Psoas muscle (tissue), 8 donors: ENCODE data around the gene PTPRN. TPM values are rescaled to one million over a fixed set of nuclear protein-coding genes. Genes with fewer than 3 reads are reported as not detected.

ENCODE experiments used
- ATAC-seq, 4 donors: fragments of 200-7000 bp; cut with Tn5 transposase; one replicate each; pipeline ENCODE4 v1.9.1; 2020; ENCODE audit warnings: moderate library complexity in 3 of 4, mild to moderate bottlenecking in 2 of 4
- DNase-seq, 2 donors: peaks; one replicate each; pipeline ENCODE4 v3.0.0-alpha.2; 2020
- H3K27ac ChIP-seq: fragments of 200-600 bp; one replicate; pipeline ENCODE4 v1.8.0; 2022
- H3K27me3 ChIP-seq, 3 donors: fragments of 200-600 bp in 1 of 3; one replicate each; pipeline versions ENCODE4 v1.6.1 to v1.8.0; 2013 to 2022; ENCODE audit warnings: low read length in 2 of 3, mild to moderate bottlenecking in 2 of 3, moderate library complexity in 1 of 3; ENCODE audit not compliant: insufficient read depth in 3 of 3
- H3K36me3 ChIP-seq, 2 donors: fragments of 200-600 bp in 1 of 2; one replicate each; pipeline versions ENCODE4 v1.6.1 to v1.8.0; 2013 to 2022; ENCODE audit warnings: low read depth in 1 of 2, mild to moderate bottlenecking in 1 of 2, moderate library complexity in 1 of 2; ENCODE audit not compliant: insufficient read depth in 1 of 2
- H3K4me1 ChIP-seq: fragments of 200-600 bp; one replicate; pipeline ENCODE4 v1.8.0; 2022
- H3K4me3 ChIP-seq: fragments of 200-600 bp; one replicate; pipeline ENCODE4 v1.8.0; 2022; ENCODE audit warnings: mild to moderate bottlenecking
- H3K9me3 ChIP-seq: fragments of 200-600 bp; one replicate; pipeline ENCODE4 v1.8.0; 2022
- CTCF ChIP-seq: fragments of 200-600 bp; IDR thresholded peaks from one replicate; pipeline ENCODE4 v1.8.0; 2022; ENCODE audit warnings: antibody characterized with exemption
- WGBS, 3 donors: extraction: QIAGEN DNeasy Blood & Tissue Kit; methylation state at CpG; one replicate each; pipeline versions ENCODE4 v1.1.6 to v1.1.7; 2013; 5-methylcytosine and 5-hydroxymethylcytosine counted together
- intact Hi-C, 2 donors: fragments of 100-400 bp; cut with DNase I; formaldehyde crosslinking; loops; one replicate each; pipeline versions ENCODE4 v1.11.0 to v1.14.2; 2022
- long read RNA-seq, 2 donors: library from polyadenylated mRNA; unstranded; transcript quantifications; one replicate each; pipeline ENCODE4 v2.0.0, GENCODE V29; 2021
- polyA plus RNA-seq, 3 donors: library from polyadenylated mRNA; stranded (reverse); fragments of 200-250 nt; gene quantifications; one replicate each; pipeline ENCODE4 v1.2.3, GENCODE V29; 2013
- total RNA-seq, 4 donors: library from RNA; stranded (reverse); fragmentation: NEBNext Ultra II Directional in 2 of 4; extraction: Animal tissue kit (Norgen Biotek cat#: 25700) in 2 of 4; gene quantifications; one replicate each; pipeline versions ENCODE4 v1.2.1 to v1.2.4, GENCODE V29; 2021 to 2023
- donor health status: healthy with polysubstance abuse.
- donor health status: DM: no; HTN: no; CAD: no; lungs with moderate emphysema.
- donor health status: Bipolar disorder and iron deficiency.
- donor health status: healthy.
- donor health status: DM: yes; HTN: yes; CAD: no.
- donor health status: DM: no; HTN: no; CAD: no.
- donor health status: DM: no; HTN: no; CAD: no.
- donor health status: DM: yes; HTN: yes; CAD: no.

PTPRN gene
- 1 to 10 TPM in 1 of 4 donors, under 1 TPM in 1, not detected in 2; 0.91 to 1.1 TPM for total RNA-seq
- polyA plus RNA-seq: under 1 TPM; 0.03 to 0.17 (median 0.04) TPM
- long read RNA-seq, donor 1: 0 reads
- long read RNA-seq, donor 2: 0 reads

GRCh38 chr2:219309278-219309677 lies at the start of gene PTPRN:
Gene PTPRN, minus strand, starts transcription at chr2:219309401. Its CDS starts 69 bp downstream, at chr2:219309332.
- Histone ChIP-seq H3K4me3 (no peak within 1 kb of the TSS), H3K27me3 (peaks cover 0 to 79% (median 6%) of the 10 kb centered on the region in 3 donors), H3K36me3 (no peaks in the 10 kb centered on the region), H3K27ac (no peak within 1 kb of the TSS), H3K9me3 (no peaks in the 10 kb centered on the region), H3K4me1 (no peaks in the 10 kb centered on the region)
- no peak for ATAC-seq
- intact Hi-C loops: loop anchor here (10.0 kb wide), 1 partner anchor 254 kb away; no protein-coding TSS in a partner anchor
- DNase-seq: no peak
- no peak for TF ChIP-seq CTCF
- WGBS, 3 donors: 3 to 4% (median 3%) methylated on average over 22 to 37 of the region's 37 CpGs

GRCh38 chr2:219358170-219359075 lies 49.2 kb upstream of the PTPRN start:
- TF ChIP-seq CTCF: no peak
- Histone ChIP-seq H3K4me3 (peak overlapping the region; percentile 52), H3K27me3 (peaks cover 0 to 40% (median 9%) of the 10 kb centered on the region in 3 donors), H3K4me1 (peaks cover 25% of the 10 kb centered on the region), H3K36me3 (no peaks in the 10 kb centered on the region), H3K9me3 (no peaks in the 10 kb centered on the region), H3K27ac (no peak overlapping the region)
- WGBS, 3 donors: 2 to 3% (median 3%) methylated on average over 45 to 66 of the region's 66 CpGs
- no peak for DNase-seq
- intact Hi-C loops: no loop called here
- peak in 1 of 4 donors; percentile 16 for ATAC-seq

GRCh38 chr2:219356834-219357233 lies 47.6 kb upstream of the PTPRN start:
- no peak overlapping the region for H3K27ac ChIP-seq
- 57 to 84% (median 77%) methylated on average over 1 of the region's 1 CpG for WGBS, 3 donors
- H3K36me3 ChIP-seq: no peaks in the 10 kb centered on the region
- intact Hi-C loops: no loop called here
- H3K4me1 ChIP-seq: peaks cover 11% of the 10 kb centered on the region
- TF ChIP-seq CTCF: no peak
- no peak for ATAC-seq
- H3K4me3 ChIP-seq: no peak overlapping the region
- no peak for DNase-seq
- H3K27me3 ChIP-seq: peaks cover 0 to 40% (median 9%) of the 10 kb centered on the region in 3 donors
- H3K9me3 ChIP-seq: no peaks in the 10 kb centered on the region

- H3K9me3 ChIP-seq: no peaks in the 10 kb centered on the region
- H3K4me1 ChIP-seq: peaks cover 10% of the 10 kb centered on the region
- 66 to 75% (median 69%) methylated on average over 4 of the region's 4 CpGs for WGBS, 3 donors
- DNase-seq (no peak), ATAC-seq (no peak)
- no peak overlapping the region for H3K4me3 ChIP-seq
- H3K36me3 ChIP-seq: no peaks in the 10 kb centered on the region
- intact Hi-C loops: loop anchor here in 1 of 2 donors (5.0 kb wide), 1 partner anchor 52 kb away; no protein-coding TSS in a partner anchor
- H3K27ac ChIP-seq: no peak overlapping the region
- H3K27me3 ChIP-seq: peaks cover 0 to 40% (median 9%) of the 10 kb centered on the region in 3 donors
- no peak for TF ChIP-seq CTCF
Observed at GRCh38 chr2:219354582-219354981, 45.4 kb upstream of the PTPRN start.
